Stimulated activated CD8-positive, alpha-beta memory T cell treated with anti-CD3 and anti-CD28 coated beads, Interleukin-12 subunit alpha, Interleukin-12 subunit beta, amount 100 ng/mL, for 24 hours (primary cell): ENCODE results near the gene FAM50A.
A peak's percentile ranks its signal among the peaks of the same experiment; 100 is the strongest.

Experiments used
- DNase-seq: peaks from one replicate; pipeline ENCODE4 v3.0.0-alpha.2; 2020; ENCODE audit errors: extremely low read depth

FAM50A gene

GRCh38 chrX:154413142-154413541, 30.8 kb upstream of the FAM50A start:
- DNase-seq, result no peak

DNA sequence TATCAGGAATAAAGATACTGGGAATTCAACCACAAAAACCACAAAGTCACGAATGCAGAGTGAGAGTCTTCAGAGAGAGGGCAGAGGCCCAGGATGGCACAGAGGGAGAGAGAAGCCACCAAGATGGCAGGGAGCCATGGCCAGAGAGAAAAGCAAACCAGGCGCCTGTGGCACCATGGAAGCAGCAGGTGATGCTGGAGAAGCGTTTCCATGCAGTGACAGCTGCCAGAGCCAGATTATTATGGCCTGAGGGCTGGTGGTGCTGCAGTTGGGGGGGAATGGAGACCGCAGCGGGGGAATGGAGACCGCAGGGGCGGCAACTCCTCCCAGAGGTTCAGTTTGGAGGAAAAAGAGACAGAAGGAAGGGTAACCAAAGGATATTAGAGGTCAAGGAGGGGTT, 26.8 kb upstream of the FAM50A start:
- DNase-seq, result no peak

DNA sequence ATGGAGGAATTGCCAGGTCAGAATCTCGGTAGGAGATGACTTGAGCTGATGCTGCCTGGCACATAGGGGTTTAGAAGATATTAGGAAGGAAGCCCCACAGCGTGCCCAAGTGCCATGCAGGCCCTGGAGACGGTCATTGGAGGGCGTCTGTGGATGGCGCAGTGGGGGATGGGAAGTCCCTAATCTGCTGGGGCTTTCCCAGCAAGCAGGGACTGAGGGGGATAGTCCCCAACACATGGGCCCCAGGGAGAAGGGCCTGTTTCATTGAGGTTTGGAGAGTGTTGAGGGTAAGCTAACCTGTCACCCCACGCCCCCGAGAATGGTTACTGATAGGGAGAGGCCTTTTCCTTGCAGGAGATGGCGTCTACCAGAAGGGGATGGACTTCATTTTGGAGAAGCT, 24.8 kb upstream of the FAM50A start:
- no peak for DNase-seq

- no peak for DNase-seq
These were observed 24.1 kb upstream of the FAM50A start for GRCh38 chrX:154419688-154420401.

- DNase-seq, result no peak
These were observed 23.6 kb upstream of the FAM50A start for GRCh38 chrX:154420402-154420756.

- no peak for DNase-seq
These were observed 16.8 kb upstream of the FAM50A start for GRCh38 chrX:154426916-154427770.

DNA sequence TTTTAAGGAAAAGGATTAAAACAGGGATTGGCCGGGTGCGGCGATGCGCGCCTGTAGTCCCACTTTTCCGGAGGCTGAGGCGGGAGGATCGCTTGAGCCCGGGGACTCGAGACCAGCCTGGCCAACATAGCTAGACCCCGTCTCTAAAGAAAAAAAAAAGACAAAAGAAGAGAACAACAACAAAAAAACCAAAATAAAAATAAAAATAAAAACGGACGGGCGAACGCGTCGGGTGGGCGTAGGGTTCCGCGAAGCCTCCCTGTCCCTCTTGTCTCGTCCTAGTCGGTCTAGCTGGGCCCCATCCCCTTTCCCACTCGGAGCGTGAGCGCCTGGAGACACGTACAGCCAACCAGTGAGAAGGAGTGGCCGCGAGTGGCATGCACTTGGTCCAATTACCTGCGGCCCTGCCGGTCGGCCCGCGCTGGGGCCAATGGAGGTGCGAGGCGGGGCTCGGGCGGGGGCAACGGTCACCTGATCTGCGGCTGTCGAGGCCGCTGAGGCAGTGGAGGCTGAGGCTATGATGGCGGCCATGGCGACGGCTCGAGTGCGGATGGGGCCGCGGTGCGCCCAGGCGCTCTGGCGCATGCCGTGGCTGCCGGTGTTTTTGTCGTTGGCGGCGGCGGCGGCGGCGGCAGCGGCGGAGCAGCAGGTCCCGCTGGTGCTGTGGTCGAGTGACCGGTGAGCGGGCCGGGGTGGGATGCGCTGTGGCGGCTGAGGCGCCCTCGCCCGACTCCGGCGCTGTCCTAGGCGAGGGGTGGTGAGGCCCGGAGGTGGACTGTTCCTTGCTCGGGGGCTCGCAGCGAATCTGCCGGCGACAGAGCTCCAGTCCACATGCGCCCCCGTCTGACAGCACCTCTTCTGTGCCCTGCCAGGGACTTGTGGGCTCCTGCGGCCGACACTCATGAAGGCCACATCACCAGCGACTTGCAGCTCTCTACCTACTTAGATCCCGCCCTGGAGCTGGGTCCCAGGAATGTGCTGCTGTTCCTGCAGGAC, 15.5 kb upstream of the FAM50A start, which contains the start of gene ATP6AP1:
ATP6AP1 (plus strand) TSS at position 502 of the 996 bp plus-strand sequence; CDS start at position 518, 16 bp downstream.
- DNase-seq, result peak; percentile 63

- no peak for DNase-seq
These were observed 14.2 kb upstream of the FAM50A start for GRCh38 chrX:154429711-154430110.

DNA sequence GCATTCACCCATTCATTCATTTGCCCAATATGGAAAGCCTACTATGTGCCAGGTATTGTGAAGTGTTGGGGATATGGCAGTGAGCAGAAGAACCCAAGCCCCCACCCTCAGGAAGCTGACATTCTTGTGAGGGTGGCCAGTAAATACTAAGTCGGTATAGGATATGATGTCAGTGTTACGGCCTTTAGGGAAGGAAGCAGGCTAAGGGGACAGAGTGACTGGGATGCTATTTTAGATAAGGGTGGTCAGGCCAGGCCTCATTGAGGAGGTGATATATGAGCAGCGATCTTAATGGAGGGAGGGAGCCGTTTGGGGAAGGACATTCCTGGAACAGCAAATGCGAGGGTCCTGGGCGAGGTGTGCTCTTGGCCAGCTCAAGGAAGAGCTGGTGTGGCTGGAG, 13.5 kb upstream of the FAM50A start:
- DNase-seq, result no peak

GRCh38 chrX:154430916-154431315, 13.0 kb upstream of the FAM50A start:
- no peak for DNase-seq

DNA sequence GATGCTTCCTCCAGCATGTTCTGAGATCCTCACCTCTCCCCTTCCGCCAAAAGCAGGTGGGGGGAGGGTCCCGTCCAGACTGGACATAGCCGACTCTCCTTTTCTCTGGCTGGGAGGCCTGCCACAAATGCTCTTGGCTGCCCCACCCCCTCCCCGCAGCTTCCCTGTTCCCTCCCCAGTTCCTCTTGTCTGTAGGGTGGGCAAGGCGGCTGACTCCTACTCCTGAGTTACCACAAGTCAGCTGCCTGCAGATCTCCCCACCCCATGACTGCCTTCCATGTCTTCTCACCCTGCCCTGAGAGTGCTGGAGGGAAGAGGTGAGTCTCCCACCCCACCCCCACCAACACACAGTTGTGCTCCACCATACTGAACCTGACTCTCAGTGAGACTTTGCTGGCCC, 12.6 kb upstream of the FAM50A start:
- no peak for DNase-seq

- no peak for DNase-seq
These were observed 11.7 kb upstream of the FAM50A start for GRCh38 chrX:154432210-154432609.

DNA sequence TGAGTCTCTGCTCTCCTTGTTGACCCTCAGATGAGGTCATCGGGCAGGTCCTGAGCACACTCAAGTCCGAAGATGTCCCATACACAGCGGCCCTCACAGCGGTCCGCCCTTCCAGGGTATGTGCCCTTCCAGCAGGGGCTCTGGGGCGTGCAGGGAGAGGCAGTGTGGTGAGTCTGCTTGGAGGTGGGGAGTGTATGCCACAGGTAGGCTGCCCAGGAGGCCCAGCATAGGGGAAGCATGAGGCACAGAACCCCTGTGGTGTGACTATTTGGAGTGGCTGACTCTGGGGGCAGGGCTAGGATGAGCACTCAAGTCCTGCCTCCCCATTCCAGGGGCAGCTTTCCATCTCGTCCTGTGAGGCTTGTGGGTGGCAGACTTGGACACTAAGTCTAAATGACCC, 10.3 kb upstream of the FAM50A start:
- no peak for DNase-seq

GRCh38 chrX:154434394-154435168, 9.4 kb upstream of the FAM50A start:
- DNase-seq, result no peak

DNA sequence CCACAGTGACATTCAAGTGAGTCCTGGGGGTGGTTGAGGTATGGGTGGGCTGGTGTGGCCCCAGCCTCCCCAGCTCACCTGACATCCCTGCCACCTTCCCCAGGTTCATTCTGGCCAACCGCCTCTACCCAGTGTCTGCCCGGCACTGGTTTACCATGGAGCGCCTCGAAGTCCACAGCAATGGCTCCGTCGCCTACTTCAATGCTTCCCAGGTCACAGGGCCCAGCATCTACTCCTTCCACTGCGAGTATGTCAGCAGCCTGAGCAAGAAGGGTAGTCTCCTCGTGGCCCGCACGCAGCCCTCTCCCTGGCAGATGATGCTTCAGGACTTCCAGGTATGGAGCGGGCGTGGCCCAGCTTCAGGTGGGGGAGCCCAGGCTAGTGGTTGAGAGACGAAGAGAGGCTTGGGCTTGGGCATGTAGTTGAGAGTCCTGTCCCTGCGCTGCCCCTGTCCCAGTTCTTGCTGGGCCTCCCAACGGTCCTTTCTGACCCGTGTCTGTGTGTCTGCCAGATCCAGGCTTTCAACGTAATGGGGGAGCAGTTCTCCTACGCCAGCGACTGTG, 8.7 kb upstream of the FAM50A start:
- no peak for DNase-seq

DNA sequence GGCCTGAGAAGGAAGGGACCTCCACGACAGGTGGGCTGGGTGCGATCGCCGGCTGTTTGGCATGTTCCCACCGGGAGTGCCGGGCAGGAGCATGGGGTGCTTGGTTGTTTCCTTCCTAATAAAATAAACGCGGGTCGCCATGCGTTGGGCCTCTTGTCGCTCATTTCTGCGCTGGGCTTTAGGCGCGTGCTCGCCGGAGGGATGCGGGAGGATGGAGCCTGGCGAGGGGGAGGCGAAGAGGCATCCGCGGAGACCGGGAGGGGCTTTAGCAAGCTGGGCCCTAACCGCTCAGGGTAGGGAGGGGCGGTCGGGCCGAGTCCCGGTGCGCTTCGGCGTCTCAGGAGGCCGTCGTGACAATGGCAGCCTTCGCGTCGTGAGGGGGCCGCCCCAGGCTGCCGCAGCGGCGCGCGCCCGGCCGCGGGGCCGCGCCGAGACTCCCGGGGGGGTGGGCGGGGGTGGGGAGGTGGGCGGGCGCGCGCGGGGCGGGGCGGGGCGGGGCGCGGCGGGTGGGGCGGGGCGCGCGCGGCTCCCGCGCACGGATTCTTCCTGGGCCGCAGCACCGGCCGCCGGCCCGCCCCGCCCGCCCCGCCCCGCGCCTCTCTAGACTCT, 7.5 kb upstream of the FAM50A start:
- DNase-seq, result no peak

- DNase-seq, result no peak
These were observed 6.8 kb upstream of the FAM50A start, which contains the start of gene GDI1 for GRCh38 chrX:154436983-154437752. GDI1 (plus strand) TSS chrX:154437154; CDS start chrX:154437255, 101 bp downstream.

DNA sequence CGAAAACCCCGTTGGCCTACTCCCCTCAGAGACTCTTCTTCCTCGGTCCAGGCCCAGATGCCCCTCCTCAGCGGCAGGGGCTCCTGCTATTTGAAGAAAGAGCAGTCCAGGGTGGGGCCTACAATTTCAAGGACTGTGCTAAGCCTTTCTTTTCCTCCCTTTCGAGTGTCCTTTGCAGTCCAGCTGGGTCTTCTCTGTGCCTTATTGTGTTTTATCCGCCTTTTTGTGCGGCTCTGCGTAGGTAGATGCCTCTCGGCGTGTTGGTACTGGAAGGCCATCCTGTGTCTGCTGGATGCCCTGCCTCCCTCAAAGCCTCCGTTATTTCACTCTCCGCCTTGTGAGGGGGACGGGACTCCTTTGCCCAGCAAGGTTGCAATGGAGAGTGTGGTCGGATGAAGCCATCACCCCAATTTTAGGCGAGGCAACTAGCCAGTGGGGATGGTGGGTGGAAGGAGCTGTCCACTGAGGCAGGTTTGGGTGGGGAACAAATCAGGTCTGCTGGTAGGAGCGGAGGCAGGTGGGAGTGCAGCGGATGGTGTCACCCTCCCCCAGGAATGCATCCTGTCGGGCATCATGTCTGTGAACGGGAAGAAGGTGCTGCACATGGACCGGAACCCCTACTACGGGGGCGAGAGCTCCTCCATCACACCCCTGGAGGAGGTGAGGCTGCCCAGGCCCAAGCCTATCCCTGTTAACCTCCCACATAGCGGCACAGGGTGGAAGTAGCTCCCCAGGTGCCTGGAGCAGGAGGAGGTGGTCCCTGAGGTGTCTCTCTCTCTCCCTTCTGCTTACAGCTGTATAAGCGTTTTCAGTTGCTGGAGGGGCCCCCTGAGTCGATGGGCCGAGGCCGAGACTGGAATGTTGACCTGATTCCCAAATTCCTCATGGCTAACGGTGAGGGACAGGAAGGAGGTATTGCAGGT, 5.7 kb upstream of the FAM50A start:
- no peak for DNase-seq
